Measurements from ENCODE around the gene SMAD6.
"Not testable (repeated sequence)": the region's sequence is repeated elsewhere in the genome, so short reads cannot be mapped to it uniquely, and the experiment has no call there.

The SMAD6 gene

GRCh38 chr15:66753687-66754377 is 51.8 kb downstream of the SMAD6 start:
- no peak overlapping the region for H3K27ac ChIP-seq
- DNase-seq (ENCODE audit: low read depth, low spot score), result no peak

DNA sequence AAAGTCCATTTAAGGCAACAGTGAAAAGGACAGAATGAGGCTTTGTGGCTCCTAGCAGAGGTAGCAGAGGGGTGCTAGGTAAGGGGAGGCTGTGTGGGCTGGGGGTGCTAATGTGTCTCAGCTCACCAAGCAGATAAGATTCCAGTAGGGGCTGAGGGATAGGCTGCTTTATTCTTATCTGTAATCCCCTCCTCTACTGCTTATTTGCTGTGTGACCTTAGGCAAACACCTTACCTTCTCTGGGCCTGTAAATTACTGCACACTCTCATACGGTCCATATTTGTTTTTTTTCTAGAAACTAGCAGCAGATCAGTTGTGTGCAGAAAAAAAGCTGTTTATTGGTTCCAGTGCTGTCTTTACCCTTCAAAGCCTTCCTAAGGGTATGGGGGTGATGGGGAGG is 52.8 kb downstream of the SMAD6 start:
- no peak for DNase-seq (ENCODE audit: low read depth, low spot score)
- H3K27ac ChIP-seq, result no peak overlapping the region

DNA sequence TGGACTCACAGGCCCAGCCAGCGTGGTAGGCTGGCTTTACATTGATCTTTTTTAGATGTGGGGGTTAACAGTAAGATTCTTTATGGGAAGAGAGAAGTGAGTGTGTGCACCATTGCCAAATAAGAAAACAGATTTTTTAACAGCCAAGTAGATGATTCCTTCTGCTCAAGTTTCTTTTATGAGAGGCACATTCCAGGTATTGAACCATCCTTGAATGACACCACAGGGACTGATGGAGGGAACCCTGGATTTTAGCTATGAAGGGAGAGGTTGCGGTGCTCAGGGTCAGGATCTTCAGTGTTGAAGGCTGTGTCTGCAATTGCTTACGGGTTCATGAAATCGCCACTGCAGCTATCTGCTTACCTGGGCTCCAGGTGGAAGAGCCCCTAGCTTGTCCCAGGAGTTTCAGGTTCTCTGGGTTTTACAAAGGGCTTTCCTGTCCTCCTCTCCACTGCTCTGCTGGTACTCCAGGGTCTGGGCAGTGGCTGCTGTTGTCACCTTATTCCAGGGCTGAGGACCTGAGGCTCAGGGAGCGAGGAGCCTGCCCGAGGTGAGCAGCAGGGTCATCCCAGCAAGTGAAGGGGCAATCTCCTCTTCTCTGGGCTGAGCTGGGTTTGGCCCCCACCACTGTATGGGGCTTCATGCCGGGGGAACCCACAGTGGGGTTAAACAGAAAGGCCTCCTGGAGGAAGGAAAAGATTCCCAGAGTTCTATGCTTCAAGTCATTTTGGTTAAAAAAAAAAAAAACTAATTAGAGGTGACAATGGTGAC is 53.4 kb downstream of the SMAD6 start:
- no peak overlapping the region for H3K27ac ChIP-seq
- no peak for DNase-seq (ENCODE audit: low read depth, low spot score)

DNA sequence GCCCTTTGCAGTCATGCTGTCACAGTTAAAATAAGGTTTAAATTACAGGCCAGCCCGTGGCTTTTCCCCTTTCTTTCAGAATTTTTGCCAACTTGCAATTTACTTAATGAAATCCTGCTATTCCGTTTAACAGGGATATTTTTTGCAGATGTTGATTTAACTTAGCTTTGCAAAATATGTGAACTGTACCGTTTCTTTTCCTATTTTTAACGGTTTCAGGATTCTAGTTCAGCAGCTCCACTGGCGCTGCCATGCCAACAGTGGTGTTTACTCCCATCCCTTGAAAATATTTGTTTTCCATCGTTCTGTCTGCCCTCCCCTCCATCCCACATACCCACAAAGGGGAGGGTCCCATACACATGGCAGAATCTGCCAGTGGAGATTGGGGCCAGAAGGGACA is 54.3 kb downstream of the SMAD6 start:
- no peak overlapping the region for H3K27ac ChIP-seq
- no peak for DNase-seq (ENCODE audit: low read depth, low spot score)

DNA sequence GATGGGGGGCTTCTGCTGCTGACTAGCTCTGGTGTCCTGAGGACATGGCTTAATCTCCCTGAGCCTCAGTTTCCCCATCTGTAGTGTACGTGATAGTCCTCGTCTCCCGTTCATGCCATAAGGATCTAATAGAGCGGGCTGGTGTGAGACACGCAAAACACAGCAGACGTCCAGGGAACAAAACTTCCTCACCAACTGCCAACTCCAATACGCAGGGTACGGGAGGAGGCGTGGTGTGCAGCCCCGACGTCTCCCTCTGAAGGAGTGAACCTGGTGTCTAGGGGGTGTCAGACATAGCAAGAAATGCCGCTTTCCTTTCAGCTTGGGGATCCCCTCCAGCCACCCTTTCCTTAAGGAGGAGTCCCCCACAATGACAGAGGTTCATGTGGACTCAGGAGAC is 55.0 kb downstream of the SMAD6 start:
- DNase-seq (ENCODE audit: low read depth, low spot score), result no peak
- no peak overlapping the region for H3K27ac ChIP-seq

- no peak overlapping the region for H3K27ac ChIP-seq
- no peak for DNase-seq (ENCODE audit: low read depth, low spot score)
These were observed 55.5 kb downstream of the SMAD6 start for GRCh38 chr15:66757521-66757920.

- not testable (repeated sequence) for H3K27ac ChIP-seq; DNase-seq (ENCODE audit: low read depth, low spot score)
These were observed 56.2 kb downstream of the SMAD6 start for GRCh38 chr15:66758217-66758616.

DNA sequence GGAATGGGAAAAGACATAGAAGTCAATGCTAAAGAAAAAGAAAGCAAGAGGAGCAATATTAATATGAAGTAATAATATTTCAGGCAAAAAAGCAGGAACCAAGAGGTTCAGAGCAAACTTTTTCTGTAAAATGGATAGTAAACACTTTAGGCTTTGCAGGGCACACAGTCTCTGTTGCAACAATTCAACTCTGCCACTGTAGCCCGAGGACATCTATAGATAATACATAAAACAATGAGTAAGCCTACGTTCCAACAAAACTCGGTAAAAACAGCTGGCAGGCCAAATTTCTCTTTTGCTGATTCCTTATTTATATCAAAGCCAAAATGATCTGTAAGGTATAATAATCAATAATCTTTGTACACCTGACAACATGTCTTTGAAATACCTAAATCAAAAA is 56.8 kb downstream of the SMAD6 start:
- H3K27ac ChIP-seq, result no peak overlapping the region
- no peak for DNase-seq (ENCODE audit: low read depth, low spot score)

DNA sequence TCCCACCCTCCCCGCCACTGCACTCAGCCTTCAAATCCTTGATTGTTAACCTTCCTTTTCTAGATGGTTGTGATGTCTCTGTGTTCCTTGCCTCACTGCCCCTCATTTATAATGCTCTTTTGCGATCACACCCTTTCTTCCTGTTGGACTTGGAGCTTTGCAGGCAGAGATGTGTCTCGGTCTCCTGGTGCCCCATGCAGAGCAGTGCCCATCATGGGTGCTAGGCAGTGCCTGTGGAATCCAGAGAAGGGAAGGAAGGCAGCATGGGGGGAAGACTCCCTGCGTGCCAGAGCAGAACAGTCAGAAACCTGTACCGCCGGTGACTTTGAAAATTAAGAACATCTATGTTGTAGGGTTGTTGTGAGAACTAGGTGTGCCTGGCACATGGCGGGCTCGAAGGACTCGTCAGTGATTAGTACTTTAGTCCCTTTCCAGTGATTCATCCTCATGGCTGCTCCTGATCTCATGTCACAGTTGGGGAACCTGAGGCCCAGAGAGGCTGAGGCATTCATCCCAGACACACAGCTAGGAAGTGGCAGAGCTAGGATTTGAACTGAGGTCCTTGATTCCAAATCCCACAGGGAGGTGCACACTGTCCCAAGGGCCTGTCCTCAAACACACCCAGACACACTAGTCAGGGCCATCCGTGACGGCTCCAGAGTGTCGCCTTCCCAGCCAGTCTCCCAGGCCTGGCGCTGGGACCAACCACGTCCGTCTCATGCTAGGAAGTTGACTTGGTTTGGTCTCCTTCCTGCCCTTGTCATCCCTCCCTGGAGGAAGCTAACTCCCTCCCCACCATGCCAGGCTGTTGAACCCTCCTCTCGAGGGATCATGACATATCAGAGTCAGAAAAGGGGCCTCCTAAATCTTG is 58.3 kb downstream of the SMAD6 start:
- H3K27ac ChIP-seq, result no peak overlapping the region
- DNase-seq (ENCODE audit: low read depth, low spot score), result no peak

- H3K27ac ChIP-seq, result no peak overlapping the region
- DNase-seq (ENCODE audit: low read depth, low spot score), result no peak
These were observed 59.1 kb downstream of the SMAD6 start for GRCh38 chr15:66760968-66761725.

DNA sequence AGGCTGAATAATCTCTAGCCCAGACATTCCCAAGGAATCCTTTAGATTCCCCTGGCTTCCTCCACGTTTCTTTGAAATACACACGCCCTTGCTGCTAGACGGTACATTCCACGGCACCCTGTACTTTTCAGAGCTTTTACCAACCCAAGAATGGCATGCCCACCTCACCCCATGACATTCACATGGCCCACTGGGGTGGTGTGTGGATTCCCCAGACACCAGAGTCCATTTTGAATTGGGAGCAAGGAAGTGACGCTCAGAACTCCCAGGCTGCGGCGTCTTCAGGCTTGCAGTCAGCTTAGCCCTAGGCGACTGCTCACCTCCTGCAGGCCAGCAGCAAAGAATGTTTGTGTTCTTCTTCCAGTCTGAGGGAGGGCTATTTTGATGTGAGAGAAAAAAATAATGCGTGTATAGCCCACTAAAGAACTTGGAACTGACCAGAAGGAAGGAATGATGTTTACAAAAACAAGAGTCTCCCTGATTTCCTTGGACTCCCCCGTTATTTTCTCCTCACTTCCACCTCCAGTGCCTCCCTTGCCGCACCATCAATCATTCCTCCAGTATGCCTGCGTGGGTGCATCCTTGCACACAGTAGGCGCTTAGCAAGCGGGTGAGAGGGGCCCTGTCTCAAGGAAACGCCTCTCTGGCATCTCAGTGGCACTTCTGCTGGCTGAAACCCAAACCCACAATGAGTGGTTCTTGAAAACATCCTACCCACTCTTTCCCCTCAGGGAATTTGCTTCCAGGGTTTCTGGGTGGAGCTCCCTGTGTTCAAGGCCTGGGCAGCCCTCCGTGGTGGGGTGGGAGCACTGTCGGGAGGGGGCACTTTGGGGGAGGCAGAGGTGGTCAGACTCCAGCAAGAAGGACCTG is 59.9 kb downstream of the SMAD6 start:
- DNase-seq (ENCODE audit: low read depth, low spot score), result no peak
- H3K27ac ChIP-seq, result no peak overlapping the region

GRCh38 chr15:66763186-66764071 is 61.4 kb downstream of the SMAD6 start:
- no peak for DNase-seq (ENCODE audit: low read depth, low spot score)
- no peak overlapping the region for H3K27ac ChIP-seq

GRCh38 chr15:66764072-66764786 is 62.2 kb downstream of the SMAD6 start:
- DNase-seq (ENCODE audit: low read depth, low spot score), result no peak
- H3K27ac ChIP-seq, result no peak overlapping the region

GRCh38 chr15:66765478-66766281 is 63.6 kb downstream of the SMAD6 start:
- peak; percentile 68 for DNase-seq (ENCODE audit: low read depth, low spot score)
- H3K27ac ChIP-seq, result peak overlapping the region; percentile 33

GRCh38 chr15:66766282-66767230 is 64.5 kb downstream of the SMAD6 start:
- peak overlapping the region; percentile 33 for H3K27ac ChIP-seq
- no peak for DNase-seq (ENCODE audit: low read depth, low spot score)

GRCh38 chr15:66767240-66767659 is 65.2 kb downstream of the SMAD6 start:
- H3K27ac ChIP-seq, result no peak overlapping the region
- DNase-seq (ENCODE audit: low read depth, low spot score), result no peak

Measured in epithelial cell of prostate (primary cell).